Naive thymus-derived CD4-positive, alpha-beta T cell (primary cell): ENCODE measurements around the gene GPC1. TPM values are rescaled to one million over a fixed set of nuclear protein-coding genes. Genes with fewer than 3 reads are reported as not detected.

Experiments used
- ATAC-seq: fragments of 150-1000 bp; cut with Tn5 transposase; 2 replicates; pipeline ENCODE4 v1.10.0; 2021; ENCODE audit warnings: mild to moderate bottlenecking, moderate library complexity
- CTCF ChIA-PET: fragments of 350-600 bp; sonication (Branson Sonifier 250); formaldehyde crosslinking; loops from one replicate; lab custom pipeline; 2021; ENCODE audit warnings: antibody characterized with exemption; lab: Charles Lee
- POLR2A ChIA-PET: fragments of 350-600 bp; sonication (Branson Sonifier 250); formaldehyde crosslinking; loops from one replicate; lab custom pipeline; 2021; ENCODE audit warnings: antibody characterized with exemption, inconsistent platforms; lab: Charles Lee
- DNase-seq, 9 donors: peaks; one replicate each; pipeline versions ENCODE4 v3.0.0 to v3.0.0-alpha.2; 2020 to 2022; ENCODE audit warnings: mixed read lengths in 1 of 9
- H3K27ac ChIP-seq: one replicate; pipeline ENCODE4 v1.7.0; 2013; ENCODE audit warnings: mild to moderate bottlenecking, low read depth, low read length, moderate library complexity
- H3K27me3 ChIP-seq, 2 donors: one replicate each; pipeline ENCODE4 v1.7.0; 2013; ENCODE audit warnings: low read length in 2 of 2, mild to moderate bottlenecking in 2 of 2, moderate library complexity in 2 of 2; ENCODE audit not compliant: control insufficient read depth in 2 of 2, insufficient read depth in 2 of 2
- H3K36me3 ChIP-seq, 3 experiments: 1 replicate in 2 of 3; 2 replicates in 1 of 3; pipeline ENCODE4 v1.7.0; 2013; ENCODE audit warnings: low read length in 3 of 3, mild to moderate bottlenecking in 3 of 3, moderate library complexity in 1 of 3; ENCODE audit not compliant: insufficient read depth in 3 of 3, control insufficient read depth in 2 of 3
- H3K4me1 ChIP-seq, 2 donors: one replicate each; pipeline ENCODE4 v1.7.0; 2013; ENCODE audit warnings: low read length in 2 of 2, mild to moderate bottlenecking in 2 of 2, moderate library complexity in 1 of 2; ENCODE audit not compliant: control insufficient read depth in 2 of 2, insufficient read depth in 2 of 2
- H3K4me3 ChIP-seq: 2 replicates; pipeline ENCODE4 v1.7.0; 2013; ENCODE audit warnings: mild to moderate bottlenecking, low read length
- H3K9me3 ChIP-seq, 3 experiments: 1 replicate in 2 of 3; 2 replicates in 1 of 3; pipeline ENCODE4 v1.7.0; 2013; ENCODE audit warnings: low read length in 3 of 3; ENCODE audit not compliant: control insufficient read depth in 2 of 3
- H3K27ac Mint-ChIP-seq, 9 donors: one replicate each; pipeline ENCODE4 v1.8.0; 2020 to 2022; ENCODE audit warnings: mixed read lengths in 9 of 9, mild to moderate bottlenecking in 8 of 9, moderate library complexity in 5 of 9, inconsistent platforms in 2 of 9
- H3K27me3 Mint-ChIP-seq, 5 donors: one replicate each; pipeline ENCODE4 v1.8.0; 2021 to 2022; ENCODE audit warnings: mixed read lengths in 5 of 5, mild to moderate bottlenecking in 1 of 5
- H3K36me3 Mint-ChIP-seq, 5 donors: one replicate each; pipeline ENCODE4 v1.8.0; 2020 to 2022; ENCODE audit warnings: mixed read lengths in 5 of 5, mild to moderate bottlenecking in 3 of 5, inconsistent platforms in 1 of 5
- H3K4me1 Mint-ChIP-seq, 7 donors: one replicate each; pipeline ENCODE4 v1.8.0; 2020 to 2022; ENCODE audit warnings: mixed read lengths in 7 of 7, mild to moderate bottlenecking in 3 of 7, inconsistent platforms in 1 of 7
- H3K4me3 Mint-ChIP-seq, 10 donors: one replicate each; pipeline ENCODE4 v1.8.0; 2020 to 2022; ENCODE audit warnings: mild to moderate bottlenecking in 10 of 10, mixed read lengths in 10 of 10, moderate library complexity in 6 of 10, inconsistent platforms in 2 of 10
- H3K9me3 Mint-ChIP-seq, 11 donors: one replicate each; pipeline ENCODE4 v1.8.0; 2020 to 2022; ENCODE audit warnings: mixed read lengths in 11 of 11, mild to moderate bottlenecking in 4 of 11, inconsistent platforms in 1 of 11, moderate library complexity in 1 of 11
- intact Hi-C, 2 donors: fragments of 100-400 bp; cut with micrococcal nuclease; formaldehyde crosslinking; loops; one replicate each; pipeline ENCODE4 v1.15.1; 2023
- polyA plus RNA-seq, 2 donors: library from polyadenylated mRNA; unstranded; fragments of 300-500 nt; fragmentation: Illumina TruSeq; gene quantifications; one replicate each; pipeline ENCODE4 v1.2.3, GENCODE V29; 2021
- total RNA-seq, 6 experiments: library from RNA in 5 of 6; stranded (reverse) in 5 of 6; gene quantifications; 1 replicate in 5 of 6; 2 replicates in 1 of 6; pipeline ENCODE4 v1.2.3 and lab custom pipeline; 2021 to 2026

The GPC1 gene
- total and polyA plus RNA-seq, 7 experiments from 2014 or later, result 0.08 to 4.5 (median 0.68) TPM; not detected in 1

DNA sequence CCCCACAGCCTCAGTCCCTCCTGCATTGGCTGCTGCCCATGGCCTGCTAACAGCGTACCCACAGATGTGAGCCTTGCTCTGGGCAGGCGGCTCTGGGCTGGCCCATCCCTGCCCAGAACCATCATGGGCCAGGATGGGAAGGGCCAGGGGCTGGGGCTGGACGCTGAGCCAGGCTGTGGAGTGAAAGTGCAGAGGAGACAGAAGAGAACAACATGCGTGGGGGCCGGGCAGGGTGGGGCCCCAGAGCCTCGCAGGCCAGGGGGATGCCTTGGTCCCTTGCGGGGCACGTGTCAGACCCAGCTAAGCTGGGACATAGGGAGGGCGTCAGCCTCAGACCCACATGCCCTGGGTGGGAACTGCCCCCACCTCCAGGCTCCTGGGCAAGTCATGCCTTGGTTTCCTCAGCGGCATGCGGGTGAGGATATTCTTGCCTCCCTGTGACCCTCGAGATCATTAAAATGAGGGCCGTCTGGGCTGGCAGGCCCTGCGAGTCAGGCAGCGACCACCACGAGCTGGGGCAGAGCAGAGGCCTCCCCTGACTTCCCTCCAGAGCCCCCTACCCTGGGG, 27.3 kb downstream of the GPC1 start:
- no peak overlapping the region for H3K4me3 Mint-ChIP-seq

DNA sequence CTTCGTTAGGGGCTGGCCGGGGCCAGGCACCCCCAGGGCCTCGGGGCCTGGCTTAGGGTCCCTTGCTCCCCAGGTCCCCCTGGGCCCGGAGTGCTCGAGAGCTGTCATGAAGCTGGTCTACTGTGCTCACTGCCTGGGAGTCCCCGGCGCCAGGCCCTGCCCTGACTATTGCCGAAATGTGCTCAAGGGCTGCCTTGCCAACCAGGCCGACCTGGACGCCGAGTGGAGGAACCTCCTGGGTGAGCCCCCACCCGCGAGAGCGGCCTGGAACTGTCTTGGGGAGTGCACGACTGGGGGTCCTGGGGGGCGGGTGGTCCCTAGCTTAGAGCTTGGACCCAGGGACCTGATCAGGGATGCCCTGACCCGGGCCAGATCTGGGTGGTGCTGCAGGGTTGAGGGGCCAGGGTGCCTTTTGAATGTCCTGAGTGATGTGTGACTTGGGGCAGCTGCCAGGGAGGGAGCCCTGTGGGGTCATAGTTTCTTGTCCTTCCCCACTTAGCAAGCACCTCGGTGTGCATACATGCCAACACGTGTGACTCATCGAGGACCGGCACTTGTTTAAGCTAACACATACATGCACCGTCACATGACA, 27.9 kb downstream of the GPC1 start:
- Histone ChIP-seq H3K27me3 (no peaks in the 10 kb centered on the region), H3K4me1 (no peaks in the 10 kb centered on the region), H3K27ac (no peak overlapping the region), H3K4me3 (no peak overlapping the region), H3K36me3 (no peaks in the 10 kb centered on the region), H3K9me3 (no peaks in the 10 kb centered on the region)
- peak overlapping the region in 1 of 9 donors; percentile 20 for H3K27ac Mint-ChIP-seq
- ChIA-PET POLR2A (no interaction called here), CTCF (no interaction called here)
- H3K4me3 Mint-ChIP-seq, result no peak overlapping the region
- H3K4me1 Mint-ChIP-seq, result no peaks in the 10 kb centered on the region
- no peaks in the 10 kb centered on the region for H3K9me3 Mint-ChIP-seq
- DNase-seq (peak in 1 of 9 donors; percentile 15), ATAC-seq (no peak)
- no peaks in the 10 kb centered on the region for H3K27me3 Mint-ChIP-seq
- no peaks in the 10 kb centered on the region for H3K36me3 Mint-ChIP-seq
- intact Hi-C loops, result no loop called here

More for the DNA sequence above, 27.3 kb downstream of the GPC1 start:
- Mint-ChIP-seq H3K27me3 (no peaks in the 10 kb centered on the region), H3K27ac (no peak overlapping the region), H3K4me1 (no peaks in the 10 kb centered on the region), H3K9me3 (no peaks in the 10 kb centered on the region), H3K36me3 (no peaks in the 10 kb centered on the region)
- ChIA-PET CTCF (no interaction called here), POLR2A (no interaction called here)
- H3K9me3 ChIP-seq, result no peaks in the 10 kb centered on the region
- no peaks in the 10 kb centered on the region for H3K36me3 ChIP-seq
- DNase-seq, result peak in 1 of 9 donors; percentile 15
- intact Hi-C loops, result no loop called here
- no peak overlapping the region for H3K27ac ChIP-seq
- no peak for ATAC-seq
- H3K4me3 ChIP-seq, result no peak overlapping the region
- H3K27me3 ChIP-seq, result no peaks in the 10 kb centered on the region
- no peaks in the 10 kb centered on the region for H3K4me1 ChIP-seq

DNA sequence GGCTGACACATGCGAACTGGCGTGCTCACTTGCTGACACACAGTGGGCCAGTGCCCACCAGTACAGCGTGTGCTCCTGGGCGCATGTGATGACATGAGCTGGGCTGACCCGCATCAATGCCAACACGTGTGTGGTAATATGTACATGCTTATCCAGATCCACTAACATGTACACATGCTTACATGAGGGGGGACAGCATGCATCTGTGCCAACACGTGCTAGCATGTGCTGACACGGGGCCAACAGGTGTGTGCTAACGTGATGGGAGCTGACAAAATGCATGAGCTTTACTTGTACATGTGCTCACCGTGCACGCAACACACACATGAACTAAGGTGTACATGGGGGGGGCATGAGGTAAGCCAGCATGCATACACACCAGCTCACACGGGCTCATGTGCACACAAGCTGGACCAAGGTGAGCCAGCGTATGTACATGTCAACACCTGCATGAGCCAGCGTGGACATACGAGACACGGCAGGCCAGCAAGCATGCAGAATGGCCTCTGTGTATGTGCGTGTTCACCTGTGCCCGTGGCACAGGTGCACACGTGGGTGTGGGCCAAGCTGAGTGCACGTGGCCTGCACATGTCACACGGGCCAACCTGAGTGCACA, 28.5 kb downstream of the GPC1 start:
- no peak overlapping the region for H3K27ac Mint-ChIP-seq
- no peaks in the 10 kb centered on the region for H3K36me3 Mint-ChIP-seq
- no peaks in the 10 kb centered on the region for H3K36me3 ChIP-seq
- ChIA-PET POLR2A (no interaction called here), CTCF (no interaction called here)
- ATAC-seq, result no peak
- no peak overlapping the region for H3K4me3 Mint-ChIP-seq
- no peaks in the 10 kb centered on the region for H3K4me1 Mint-ChIP-seq
- no peaks in the 10 kb centered on the region for H3K9me3 ChIP-seq
- DNase-seq, result peak in 1 of 9 donors; percentile 13
- no peak overlapping the region for H3K27ac ChIP-seq
- no peaks in the 10 kb centered on the region for H3K4me1 ChIP-seq
- H3K27me3 Mint-ChIP-seq, result no peaks in the 10 kb centered on the region
- H3K27me3 ChIP-seq, result no peaks in the 10 kb centered on the region
- H3K4me3 ChIP-seq, result no peak overlapping the region
- intact Hi-C loops, result no loop called here
- H3K9me3 Mint-ChIP-seq, result no peaks in the 10 kb centered on the region

- POLR2A ChIA-PET, result no interaction called here
- CTCF ChIA-PET, result no interaction called here
- Histone ChIP-seq H3K36me3 (no peaks in the 10 kb centered on the region), H3K4me1 (no peaks in the 10 kb centered on the region), H3K4me3 (no peak overlapping the region), H3K27ac (no peak overlapping the region), H3K27me3 (no peaks in the 10 kb centered on the region), H3K9me3 (no peaks in the 10 kb centered on the region)
- no peak overlapping the region for H3K27ac Mint-ChIP-seq
- peaks cover 0 to 2% (median 0%) of the 10 kb centered on the region in 11 donors for H3K9me3 Mint-ChIP-seq
- H3K4me3 Mint-ChIP-seq, result no peak overlapping the region
- peaks cover 0 to 4% (median 2%) of the 10 kb centered on the region in 5 donors for H3K36me3 Mint-ChIP-seq
- no peaks in the 10 kb centered on the region for H3K27me3 Mint-ChIP-seq
- ATAC-seq, result no peak
- peaks cover 0 to 5% (median 0%) of the 10 kb centered on the region in 7 donors for H3K4me1 Mint-ChIP-seq
- intact Hi-C loops, result no loop called here
- peak in 2 of 9 donors; percentile 6 to 12 for DNase-seq
Measured at GRCh38 chr2:240464514-240465241, 29.2 kb downstream of the GPC1 start.

DNA sequence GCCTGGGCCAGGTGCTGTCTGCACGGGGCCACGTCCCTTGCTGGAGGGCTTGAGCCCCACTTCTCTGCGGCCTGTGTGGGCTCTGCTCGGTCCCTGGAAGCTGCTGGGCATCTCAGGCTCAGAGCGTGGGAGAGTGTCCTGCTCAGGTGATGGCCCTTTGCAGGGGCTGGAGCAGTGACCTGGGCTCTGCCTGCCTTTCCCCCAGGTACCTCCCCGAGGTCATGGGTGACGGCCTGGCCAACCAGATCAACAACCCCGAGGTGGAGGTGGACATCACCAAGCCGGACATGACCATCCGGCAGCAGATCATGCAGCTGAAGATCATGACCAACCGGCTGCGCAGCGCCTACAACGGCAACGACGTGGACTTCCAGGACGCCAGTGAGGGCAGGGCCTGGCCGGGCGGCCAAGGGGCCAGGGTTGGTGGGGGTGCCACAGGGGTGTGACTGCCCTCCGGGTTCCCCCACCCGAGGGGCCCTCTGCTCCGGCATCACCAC, 29.9 kb downstream of the GPC1 start:
- CTCF ChIA-PET, result no interaction called here
- no peaks in the 10 kb centered on the region for H3K9me3 ChIP-seq
- Mint-ChIP-seq H3K9me3 (peaks cover 0 to 4% (median 0%) of the 10 kb centered on the region in 11 donors), H3K27me3 (no peaks in the 10 kb centered on the region), H3K36me3 (peaks cover 0 to 6% (median 5%) of the 10 kb centered on the region in 5 donors), H3K4me3 (no peak overlapping the region), H3K27ac (no peak overlapping the region), H3K4me1 (peaks cover 0 to 7% (median 0%) of the 10 kb centered on the region in 7 donors)
- H3K36me3 ChIP-seq, result no peaks in the 10 kb centered on the region
- no peak overlapping the region for H3K27ac ChIP-seq
- DNase-seq (peak in 1 of 9 donors; percentile 19), ATAC-seq (no peak)
- POLR2A ChIA-PET, result no interaction called here
- intact Hi-C loops, result no loop called here
- H3K4me3 ChIP-seq, result no peak overlapping the region
- no peaks in the 10 kb centered on the region for H3K27me3 ChIP-seq
- no peaks in the 10 kb centered on the region for H3K4me1 ChIP-seq

DNA sequence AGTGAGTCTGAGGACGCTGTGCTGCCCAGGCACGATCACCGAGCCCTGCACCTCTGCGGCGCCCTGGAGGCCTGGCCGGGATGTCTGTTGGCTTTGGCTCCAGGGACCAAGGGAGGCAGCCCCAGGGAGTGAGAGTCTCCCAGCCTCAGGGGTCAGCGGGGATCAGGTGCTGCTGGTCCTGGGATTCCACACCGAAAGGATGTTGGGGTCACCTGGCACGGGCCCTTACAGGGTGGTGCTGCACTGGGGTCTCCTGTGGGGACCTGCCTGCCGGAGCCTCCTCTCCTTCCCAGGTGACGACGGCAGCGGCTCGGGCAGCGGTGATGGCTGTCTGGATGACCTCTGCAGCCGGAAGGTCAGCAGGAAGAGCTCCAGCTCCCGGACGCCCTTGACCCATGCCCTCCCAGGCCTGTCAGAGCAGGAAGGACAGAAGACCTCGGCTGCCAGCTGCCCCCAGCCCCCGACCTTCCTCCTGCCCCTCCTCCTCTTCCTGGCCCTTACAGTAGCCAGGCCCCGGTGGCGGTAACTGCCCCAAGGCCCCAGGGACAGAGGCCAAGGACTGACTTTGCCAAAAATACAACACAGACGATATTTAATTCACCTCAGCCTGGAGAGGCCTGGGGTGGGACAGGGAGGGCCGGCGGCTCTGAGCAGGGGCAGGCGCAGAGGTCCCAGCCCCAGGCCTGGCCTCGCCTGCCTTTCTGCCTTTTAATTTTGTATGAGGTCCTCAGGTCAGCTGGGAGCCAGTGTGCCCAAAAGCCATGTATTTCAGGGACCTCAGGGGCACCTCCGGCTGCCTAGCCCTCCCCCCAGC, 30.5 kb downstream of the GPC1 start:
- no peaks in the 10 kb centered on the region for H3K4me1 ChIP-seq
- Mint-ChIP-seq H3K4me1 (peaks cover 0 to 7% (median 0%) of the 10 kb centered on the region in 7 donors), H3K9me3 (peaks cover 0 to 5% (median 0%) of the 10 kb centered on the region in 11 donors), H3K27me3 (no peaks in the 10 kb centered on the region), H3K27ac (no peak overlapping the region), H3K4me3 (no peak overlapping the region), H3K36me3 (peaks cover 0 to 12% (median 8%) of the 10 kb centered on the region in 5 donors)
- H3K27me3 ChIP-seq, result no peaks in the 10 kb centered on the region
- no peaks in the 10 kb centered on the region for H3K9me3 ChIP-seq
- no peak overlapping the region for H3K27ac ChIP-seq
- ChIA-PET POLR2A (no interaction called here), CTCF (no interaction called here)
- ATAC-seq (no peak), DNase-seq (no peak)
- no peaks in the 10 kb centered on the region for H3K36me3 ChIP-seq
- H3K4me3 ChIP-seq, result no peak overlapping the region
- intact Hi-C loops, result no loop called here
